Gastrocnemius medialis (tissue), 4 donors: ENCODE measurements around the gene FNDC1. TPM values are rescaled to one million over a fixed set of nuclear protein-coding genes. Genes with fewer than 3 reads are reported as not detected.
"Not testable (repeated sequence)": the region's sequence is repeated elsewhere in the genome, so short reads cannot be mapped to it uniquely, and the experiment has no call there.

Experiments used
- ATAC-seq, 2 donors: fragments of 150-250 bp; one replicate each; pipeline ENCODE4 v1.9.1; 2016
- DNase-seq, 2 donors: peaks; one replicate each; pipeline ENCODE4 v3.0.0-alpha.2; 2019
- H3K27ac ChIP-seq, 4 donors: fragments of 200-600 bp; sonication (generic); 1 replicate in 1 of 4; 2 replicates in 3 of 4; pipeline ENCODE4 v1.5.1; 2016 to 2018; ENCODE audit warnings: mild to moderate bottlenecking in 2 of 4, moderate library complexity in 1 of 4
- H3K27me3 ChIP-seq, 3 donors: fragments of 200-600 bp; sonication (generic) in 2 of 3; 1 replicate in 1 of 3; 2 replicates in 2 of 3; pipeline versions ENCODE4 v1.5.1 to v1.6.0; 2016 to 2019; ENCODE audit warnings: mild to moderate bottlenecking in 1 of 3, moderate library complexity in 1 of 3
- H3K36me3 ChIP-seq, 2 donors: fragments of 200-600 bp; sonication (generic) in 1 of 2; one replicate each; pipeline ENCODE4 v1.5.1; 2017 to 2018
- H3K4me1 ChIP-seq, 2 donors: fragments of 200-600 bp; sonication (generic) in 1 of 2; one replicate each; pipeline ENCODE4 v1.5.1; 2016 to 2017; ENCODE audit warnings: mild to moderate bottlenecking in 2 of 2
- H3K4me3 ChIP-seq, 4 donors: fragments of 200-600 bp; sonication (generic) in 3 of 4; 1 replicate in 1 of 4; 2 replicates in 3 of 4; pipeline ENCODE4 v1.5.1; 2016 to 2019; ENCODE audit warnings: mild to moderate bottlenecking in 2 of 4
- H3K9me3 ChIP-seq, 3 donors: fragments of 200-600 bp; sonication (generic) in 2 of 3; 1 replicate in 1 of 3; 2 replicates in 2 of 3; pipeline ENCODE4 v1.5.1; 2016 to 2019
- POLR2A ChIP-seq, 2 donors: fragments of 450-650 bp; IDR thresholded peaks; one replicate each; pipeline ENCODE4 v1.6.1; 2017; ENCODE audit warnings: antibody characterized with exemption in 2 of 2, mild to moderate bottlenecking in 2 of 2, moderate library complexity in 2 of 2
- in situ Hi-C, 4 donors: fragments of 200-750 bp; cut with MboI; loops; one replicate each; pipeline versions ENCODE4 v1.15.0 to v1.8.0; 2017; ENCODE audit warnings: low sequenced_read_pairs in 4 of 4
- intact Hi-C: fragments of 100-400 bp; cut with DNase I; formaldehyde crosslinking; loops from one replicate; pipeline ENCODE4 v1.15.1; 2023; ENCODE audit warnings: low total_unique reads
- total RNA-seq, 4 donors: library from RNA; depleted of rRNA; stranded (reverse); fragments of >200 nt; gene quantifications; one replicate each; pipeline versions ENCODE4 v1.1.0 to v1.2.3, GENCODE V29; 2016
- TF ChIP-seq, protein P1 (sequence below), 5 experiments: fragments of 450-650 bp in 3 of 5; fragments of 200-600 bp in 2 of 5; sonication (generic) in 2 of 5; IDR thresholded peaks in 4 of 5; conservative IDR thresholded peaks in 1 of 5; 1 replicate in 4 of 5; 2 replicates in 1 of 5; pipeline ENCODE4 v1.5.1; 2016 to 2019; ENCODE audit warnings: antibody characterized with exemption in 5 of 5, mild to moderate bottlenecking in 3 of 5, moderate library complexity in 3 of 5

Gene FNDC1
- total RNA-seq, 4 donors from 2014 or later = 0.16 to 0.41 (median 0.31) TPM

DNA sequence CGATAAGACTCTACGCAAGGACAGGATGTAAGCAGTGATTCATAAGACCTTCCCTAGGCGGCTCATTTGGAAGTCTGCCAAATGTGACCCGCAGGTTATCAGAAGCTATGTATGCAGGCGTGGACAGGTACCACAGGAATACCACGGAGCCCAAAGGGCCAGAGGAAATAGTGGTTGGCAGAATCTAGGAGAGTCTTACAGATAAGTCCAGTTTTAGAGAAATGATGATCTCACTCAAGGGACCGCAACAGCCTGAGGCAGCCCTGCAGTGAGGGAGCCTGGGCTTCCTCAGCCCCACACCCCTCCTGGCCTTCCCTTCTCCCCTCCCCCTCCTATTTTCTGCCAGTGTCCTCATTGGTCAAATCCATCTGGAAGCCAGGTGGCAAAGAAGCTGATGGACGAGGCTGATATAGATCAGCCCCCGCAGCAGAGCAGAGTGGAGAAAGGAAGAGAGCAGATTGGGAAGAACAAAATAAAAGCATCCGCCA, 110.6 kb downstream of the FNDC1 start:
- DNase-seq = no peak
- no peaks in the 10 kb centered on the region for H3K9me3 ChIP-seq
- no peak overlapping the region for H3K27ac ChIP-seq
- no peaks in the 10 kb centered on the region for H3K4me1 ChIP-seq
- H3K36me3 ChIP-seq = no peaks in the 10 kb centered on the region
- ATAC-seq = no peak
- in situ Hi-C loops (no loop called here), intact Hi-C loops (no loop called here)
- H3K27me3 ChIP-seq = no peaks in the 10 kb centered on the region
- TF ChIP-seq, protein P1, sequence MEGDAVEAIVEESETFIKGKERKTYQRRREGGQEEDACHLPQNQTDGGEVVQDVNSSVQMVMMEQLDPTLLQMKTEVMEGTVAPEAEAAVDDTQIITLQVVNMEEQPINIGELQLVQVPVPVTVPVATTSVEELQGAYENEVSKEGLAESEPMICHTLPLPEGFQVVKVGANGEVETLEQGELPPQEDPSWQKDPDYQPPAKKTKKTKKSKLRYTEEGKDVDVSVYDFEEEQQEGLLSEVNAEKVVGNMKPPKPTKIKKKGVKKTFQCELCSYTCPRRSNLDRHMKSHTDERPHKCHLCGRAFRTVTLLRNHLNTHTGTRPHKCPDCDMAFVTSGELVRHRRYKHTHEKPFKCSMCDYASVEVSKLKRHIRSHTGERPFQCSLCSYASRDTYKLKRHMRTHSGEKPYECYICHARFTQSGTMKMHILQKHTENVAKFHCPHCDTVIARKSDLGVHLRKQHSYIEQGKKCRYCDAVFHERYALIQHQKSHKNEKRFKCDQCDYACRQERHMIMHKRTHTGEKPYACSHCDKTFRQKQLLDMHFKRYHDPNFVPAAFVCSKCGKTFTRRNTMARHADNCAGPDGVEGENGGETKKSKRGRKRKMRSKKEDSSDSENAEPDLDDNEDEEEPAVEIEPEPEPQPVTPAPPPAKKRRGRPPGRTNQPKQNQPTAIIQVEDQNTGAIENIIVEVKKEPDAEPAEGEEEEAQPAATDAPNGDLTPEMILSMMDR (IDR thresholded peaks at IDR 0.05 in 4 of 5, conservative IDR thresholded peaks at IDR 0.05 in 1 of 5) = no peak
- no peak for TF ChIP-seq POLR2A (IDR thresholded peaks at IDR 0.05)
- no peak overlapping the region for H3K4me3 ChIP-seq

DNA sequence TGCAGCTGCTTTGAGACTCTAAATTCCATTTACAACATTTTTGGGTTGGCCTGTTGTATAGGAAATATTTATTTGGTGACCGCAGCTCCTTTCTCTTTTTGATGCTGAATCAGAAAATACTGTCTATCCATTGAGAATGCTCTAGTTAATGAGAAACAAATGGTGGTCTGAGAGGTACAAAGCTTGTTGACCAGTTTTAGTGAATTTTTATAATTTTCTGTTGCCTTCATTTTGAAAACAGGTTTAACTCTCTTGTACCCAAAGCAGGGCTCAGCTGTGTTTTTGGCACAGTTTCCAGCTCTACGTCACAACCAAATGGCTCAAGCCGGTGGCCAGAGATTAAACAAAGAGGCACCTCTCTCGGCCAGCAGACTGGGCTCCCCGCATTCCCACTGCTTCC, 113.2 kb downstream of the FNDC1 start:
- intact Hi-C loops = no loop called here
- H3K4me3 ChIP-seq = no peak overlapping the region

DNA sequence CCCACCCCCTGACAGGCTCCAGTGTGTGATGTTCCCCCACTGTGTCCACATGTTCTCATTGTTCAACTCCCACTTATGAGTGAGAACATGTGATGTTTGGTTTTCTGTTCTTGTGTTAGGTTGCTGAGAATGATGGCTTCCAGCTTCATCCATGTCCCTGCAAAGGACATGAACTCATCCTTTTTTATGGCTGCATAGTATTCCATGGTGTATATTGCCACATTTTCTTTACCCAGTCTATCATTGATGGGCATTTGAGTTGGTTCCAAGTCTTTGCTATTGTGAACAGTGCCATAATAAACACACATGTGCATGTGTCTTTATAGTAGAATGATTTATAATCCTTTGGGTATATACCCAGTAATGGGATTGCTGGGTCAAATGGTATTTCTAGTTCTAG, 115.5 kb downstream of the FNDC1 start:
- ATAC-seq, H3K9me3 ChIP-seq, H3K27me3 ChIP-seq, H3K36me3 ChIP-seq, intact Hi-C loops, H3K27ac ChIP-seq, H3K4me3 ChIP-seq, in situ Hi-C loops, H3K4me1 ChIP-seq, DNase-seq: not testable (repeated sequence)

More for the DNA sequence above, 113.2 kb downstream of the FNDC1 start:
- in situ Hi-C loops = no loop called here
- no peak for ATAC-seq
- no peaks in the 10 kb centered on the region for H3K4me1 ChIP-seq
- H3K9me3 ChIP-seq = no peaks in the 10 kb centered on the region
- no peaks in the 10 kb centered on the region for H3K36me3 ChIP-seq
- TF ChIP-seq, protein P1 (IDR thresholded peaks at IDR 0.05 in 4 of 5, conservative IDR thresholded peaks at IDR 0.05 in 1 of 5) = no peak
- no peak for TF ChIP-seq POLR2A (IDR thresholded peaks at IDR 0.05)
- no peaks in the 10 kb centered on the region for H3K27me3 ChIP-seq
- no peak overlapping the region for H3K27ac ChIP-seq
- no peak for DNase-seq

DNA sequence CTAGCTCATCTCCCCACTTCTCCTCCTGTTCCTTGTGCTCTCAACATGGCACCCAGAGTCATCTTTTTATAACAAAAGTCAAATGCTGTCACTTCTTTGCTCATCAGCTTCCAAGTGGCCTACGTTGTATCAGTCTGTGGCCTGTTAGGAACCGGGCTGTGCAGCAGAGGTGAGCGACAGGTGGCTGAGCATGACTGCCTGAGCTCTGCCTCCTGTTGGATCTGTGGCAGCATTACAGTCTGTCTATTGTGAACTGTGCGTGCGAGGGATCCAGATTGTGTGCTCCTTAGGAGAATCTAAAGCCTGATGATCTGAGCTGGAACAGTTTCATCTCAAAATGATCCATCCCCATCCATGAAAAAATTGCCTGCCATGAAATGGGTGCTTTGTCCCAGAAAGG, 129.6 kb downstream of the FNDC1 start:
- intact Hi-C loops (no loop called here), in situ Hi-C loops (no loop called here)
- no peaks in the 10 kb centered on the region for H3K27me3 ChIP-seq
- TF ChIP-seq, protein P1 (IDR thresholded peaks at IDR 0.05 in 4 of 5, conservative IDR thresholded peaks at IDR 0.05 in 1 of 5) = no peak
- no peak for TF ChIP-seq POLR2A (IDR thresholded peaks at IDR 0.05)
- no peak overlapping the region for H3K4me3 ChIP-seq
- H3K4me1 ChIP-seq = no peaks in the 10 kb centered on the region
- H3K27ac ChIP-seq = no peak overlapping the region
- DNase-seq (no peak), ATAC-seq (no peak)
- no peaks in the 10 kb centered on the region for H3K36me3 ChIP-seq
- H3K9me3 ChIP-seq = no peaks in the 10 kb centered on the region

DNA sequence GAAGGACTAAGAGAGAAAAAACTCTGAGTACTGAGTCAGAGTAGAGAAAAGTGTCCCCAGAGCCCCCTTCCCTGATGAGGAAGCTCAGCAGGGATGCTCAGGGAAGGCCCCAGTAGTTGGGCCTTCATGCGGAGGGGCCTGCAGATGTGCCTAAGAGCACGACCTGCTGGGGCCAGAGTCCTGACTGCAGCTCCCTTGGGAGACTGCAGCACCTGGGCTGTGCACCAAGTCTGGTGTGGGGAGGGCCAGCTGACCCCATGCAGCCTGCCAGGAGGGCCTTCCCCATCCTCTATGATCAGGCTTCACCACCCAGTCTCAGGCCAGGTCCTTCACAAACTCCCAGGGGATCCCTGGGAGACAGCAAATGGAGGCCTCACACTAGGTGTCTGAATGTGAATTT, 130.4 kb downstream of the FNDC1 start:
- TF ChIP-seq, protein P1 (IDR thresholded peaks at IDR 0.05 in 4 of 5, conservative IDR thresholded peaks at IDR 0.05 in 1 of 5) = no peak
- TF ChIP-seq POLR2A (IDR thresholded peaks at IDR 0.05) = no peak
- DNase-seq (no peak), ATAC-seq (no peak)
- in situ Hi-C loops = no loop called here
- intact Hi-C loops = no loop called here
- Histone ChIP-seq H3K36me3 (no peaks in the 10 kb centered on the region), H3K27me3 (no peaks in the 10 kb centered on the region), H3K4me1 (no peaks in the 10 kb centered on the region), H3K27ac (no peak overlapping the region), H3K9me3 (no peaks in the 10 kb centered on the region), H3K4me3 (no peak overlapping the region)
